HepG2 (cell line): Measurements from ENCODE around the gene KLRF1.

Source experiments
- MYC ChIP-seq: sonication (generic); formaldehyde crosslinking; IDR thresholded peaks from 2 replicates; pipeline ENCODE4 v1.9.0; 2021; ENCODE audit warnings: missing genetic modification reagents, borderline replicate concordance
- NFYC ChIP-seq: IDR thresholded peaks from 2 replicates; pipeline ENCODE4 v1.6.1; 2016; ENCODE audit warnings: missing genetic modification reagents, missing compliant biosample characterization
- RAD51 ChIP-seq: fragments of 450-650 bp; IDR thresholded peaks from 2 replicates; pipeline ENCODE4 v1.6.1; 2016; ENCODE audit warnings: borderline replicate concordance
- SMAD3 ChIP-seq: sonication (generic); formaldehyde crosslinking; IDR thresholded peaks from 2 replicates; pipeline ENCODE4 v1.4.0; 2020; ENCODE audit warnings: missing genetic modification reagents
- ZNF274 ChIP-seq: sonication (generic); formaldehyde crosslinking; IDR thresholded peaks from 2 replicates; pipeline ENCODE4 v1.5.1; 2020; ENCODE audit warnings: mild to moderate bottlenecking, missing genetic modification reagents
- ZNF549 ChIP-seq: sonication (generic); formaldehyde crosslinking; IDR thresholded peaks from 2 replicates; pipeline ENCODE4 v1.5.0; 2020; ENCODE audit warnings: missing genetic modification reagents
- ZNF776 ChIP-seq: sonication (generic); formaldehyde crosslinking; IDR thresholded peaks from 2 replicates; pipeline ENCODE4 v1.4.0; 2020; ENCODE audit warnings: mild to moderate bottlenecking, missing genetic modification reagents
- ZSCAN29 ChIP-seq: sonication (generic); formaldehyde crosslinking; conservative IDR thresholded peaks from 2 replicates; pipeline ENCODE4 v1.4.0; 2020; ENCODE audit warnings: mild to moderate bottlenecking, missing genetic modification reagents
- TF ChIP-seq, protein P1 (sequence below), 2 experiments: sonication (generic) in 1 of 2; formaldehyde crosslinking in 1 of 2; IDR thresholded peaks; 2 replicates each; pipeline versions ENCODE4 v1.5.1 to v1.6.1; 2011 to 2020; ENCODE audit warnings: borderline replicate concordance in 1 of 2, low read depth in 1 of 2, low read length in 1 of 2, mild to moderate bottlenecking in 1 of 2, missing genetic modification reagents in 1 of 2, moderate library complexity in 1 of 2
- TF ChIP-seq, protein P2 (sequence below): sonication (generic); formaldehyde crosslinking; IDR thresholded peaks from 2 replicates; pipeline ENCODE4 v1.8.0; 2022; ENCODE audit warnings: missing genetic modification reagents, mild to moderate bottlenecking, borderline replicate concordance
- TF ChIP-seq, protein P3 (sequence below): sonication (generic); formaldehyde crosslinking; IDR thresholded peaks from 2 replicates; pipeline ENCODE4 v1.4.0; 2020; ENCODE audit warnings: missing genetic modification reagents
- TF ChIP-seq, protein P4 (sequence below): sonication (generic); formaldehyde crosslinking; IDR thresholded peaks from 2 replicates; pipeline ENCODE4 v1.9.0; 2021; ENCODE audit warnings: missing genetic modification reagents, borderline replicate concordance
- TF ChIP-seq, protein P5 (sequence below), 2 experiments: IDR thresholded peaks; 2 replicates each; pipeline ENCODE4 v1.6.1; 2011 to 2012; ENCODE audit warnings: low read length in 2 of 2, borderline replicate concordance in 1 of 2, low read depth in 1 of 2, mild to moderate bottlenecking in 1 of 2, moderate library complexity in 1 of 2

DNA sequence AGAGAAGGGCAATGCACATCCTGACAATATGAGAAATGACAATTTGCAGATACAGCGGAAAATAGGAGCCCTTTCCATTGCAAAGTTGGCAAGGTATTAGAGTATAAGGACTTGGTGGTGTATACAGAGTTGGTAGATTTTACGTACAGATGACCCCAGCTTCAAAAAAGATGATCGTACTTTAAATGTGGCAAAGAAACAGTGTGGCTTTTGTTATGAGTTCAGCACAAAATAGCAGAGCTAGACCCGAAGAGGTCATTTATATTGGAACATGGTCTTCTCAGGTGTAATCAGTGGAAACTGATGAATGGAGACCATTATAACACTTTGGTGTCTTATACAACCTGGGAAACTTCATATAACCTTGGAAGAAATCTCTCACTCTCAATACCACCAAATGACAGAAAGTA, 39.6 kb downstream of the KLRF1 start:
- TF ChIP-seq MYC (CRISPR knock-in tag) (no peak), ZNF274 (CRISPR knock-in tag) (no peak), RAD51 (no peak), NFYC (CRISPR knock-in tag) (no peak), ZNF776 (no peak), ZNF549 (CRISPR knock-in tag) (no peak), ZSCAN29 (CRISPR knock-in tag) (no peak), SMAD3 (CRISPR knock-in tag) (no peak)
- TF ChIP-seq, protein P1, sequence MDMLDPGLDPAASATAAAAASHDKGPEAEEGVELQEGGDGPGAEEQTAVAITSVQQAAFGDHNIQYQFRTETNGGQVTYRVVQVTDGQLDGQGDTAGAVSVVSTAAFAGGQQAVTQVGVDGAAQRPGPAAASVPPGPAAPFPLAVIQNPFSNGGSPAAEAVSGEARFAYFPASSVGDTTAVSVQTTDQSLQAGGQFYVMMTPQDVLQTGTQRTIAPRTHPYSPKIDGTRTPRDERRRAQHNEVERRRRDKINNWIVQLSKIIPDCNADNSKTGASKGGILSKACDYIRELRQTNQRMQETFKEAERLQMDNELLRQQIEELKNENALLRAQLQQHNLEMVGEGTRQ (IDR thresholded peaks at IDR 0.05; ENCODE audit: low read depth, low read length) = no peak
- TF ChIP-seq, protein P1 (CRISPR knock-in tag; IDR thresholded peaks at IDR 0.05; ENCODE audit: borderline replicate concordance) = no peak
- TF ChIP-seq, protein P2, sequence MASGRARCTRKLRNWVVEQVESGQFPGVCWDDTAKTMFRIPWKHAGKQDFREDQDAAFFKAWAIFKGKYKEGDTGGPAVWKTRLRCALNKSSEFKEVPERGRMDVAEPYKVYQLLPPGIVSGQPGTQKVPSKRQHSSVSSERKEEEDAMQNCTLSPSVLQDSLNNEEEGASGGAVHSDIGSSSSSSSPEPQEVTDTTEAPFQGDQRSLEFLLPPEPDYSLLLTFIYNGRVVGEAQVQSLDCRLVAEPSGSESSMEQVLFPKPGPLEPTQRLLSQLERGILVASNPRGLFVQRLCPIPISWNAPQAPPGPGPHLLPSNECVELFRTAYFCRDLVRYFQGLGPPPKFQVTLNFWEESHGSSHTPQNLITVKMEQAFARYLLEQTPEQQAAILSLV = no peak
- TF ChIP-seq, protein P3, sequence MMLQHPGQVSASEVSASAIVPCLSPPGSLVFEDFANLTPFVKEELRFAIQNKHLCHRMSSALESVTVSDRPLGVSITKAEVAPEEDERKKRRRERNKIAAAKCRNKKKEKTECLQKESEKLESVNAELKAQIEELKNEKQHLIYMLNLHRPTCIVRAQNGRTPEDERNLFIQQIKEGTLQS (CRISPR knock-in tag) = no peak
- TF ChIP-seq, protein P4, sequence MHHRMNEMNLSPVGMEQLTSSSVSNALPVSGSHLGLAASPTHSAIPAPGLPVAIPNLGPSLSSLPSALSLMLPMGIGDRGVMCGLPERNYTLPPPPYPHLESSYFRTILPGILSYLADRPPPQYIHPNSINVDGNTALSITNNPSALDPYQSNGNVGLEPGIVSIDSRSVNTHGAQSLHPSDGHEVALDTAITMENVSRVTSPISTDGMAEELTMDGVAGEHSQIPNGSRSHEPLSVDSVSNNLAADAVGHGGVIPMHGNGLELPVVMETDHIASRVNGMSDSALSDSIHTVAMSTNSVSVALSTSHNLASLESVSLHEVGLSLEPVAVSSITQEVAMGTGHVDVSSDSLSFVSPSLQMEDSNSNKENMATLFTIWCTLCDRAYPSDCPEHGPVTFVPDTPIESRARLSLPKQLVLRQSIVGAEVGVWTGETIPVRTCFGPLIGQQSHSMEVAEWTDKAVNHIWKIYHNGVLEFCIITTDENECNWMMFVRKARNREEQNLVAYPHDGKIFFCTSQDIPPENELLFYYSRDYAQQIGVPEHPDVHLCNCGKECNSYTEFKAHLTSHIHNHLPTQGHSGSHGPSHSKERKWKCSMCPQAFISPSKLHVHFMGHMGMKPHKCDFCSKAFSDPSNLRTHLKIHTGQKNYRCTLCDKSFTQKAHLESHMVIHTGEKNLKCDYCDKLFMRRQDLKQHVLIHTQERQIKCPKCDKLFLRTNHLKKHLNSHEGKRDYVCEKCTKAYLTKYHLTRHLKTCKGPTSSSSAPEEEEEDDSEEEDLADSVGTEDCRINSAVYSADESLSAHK (CRISPR knock-in tag) = no peak
- TF ChIP-seq, protein P5, sequence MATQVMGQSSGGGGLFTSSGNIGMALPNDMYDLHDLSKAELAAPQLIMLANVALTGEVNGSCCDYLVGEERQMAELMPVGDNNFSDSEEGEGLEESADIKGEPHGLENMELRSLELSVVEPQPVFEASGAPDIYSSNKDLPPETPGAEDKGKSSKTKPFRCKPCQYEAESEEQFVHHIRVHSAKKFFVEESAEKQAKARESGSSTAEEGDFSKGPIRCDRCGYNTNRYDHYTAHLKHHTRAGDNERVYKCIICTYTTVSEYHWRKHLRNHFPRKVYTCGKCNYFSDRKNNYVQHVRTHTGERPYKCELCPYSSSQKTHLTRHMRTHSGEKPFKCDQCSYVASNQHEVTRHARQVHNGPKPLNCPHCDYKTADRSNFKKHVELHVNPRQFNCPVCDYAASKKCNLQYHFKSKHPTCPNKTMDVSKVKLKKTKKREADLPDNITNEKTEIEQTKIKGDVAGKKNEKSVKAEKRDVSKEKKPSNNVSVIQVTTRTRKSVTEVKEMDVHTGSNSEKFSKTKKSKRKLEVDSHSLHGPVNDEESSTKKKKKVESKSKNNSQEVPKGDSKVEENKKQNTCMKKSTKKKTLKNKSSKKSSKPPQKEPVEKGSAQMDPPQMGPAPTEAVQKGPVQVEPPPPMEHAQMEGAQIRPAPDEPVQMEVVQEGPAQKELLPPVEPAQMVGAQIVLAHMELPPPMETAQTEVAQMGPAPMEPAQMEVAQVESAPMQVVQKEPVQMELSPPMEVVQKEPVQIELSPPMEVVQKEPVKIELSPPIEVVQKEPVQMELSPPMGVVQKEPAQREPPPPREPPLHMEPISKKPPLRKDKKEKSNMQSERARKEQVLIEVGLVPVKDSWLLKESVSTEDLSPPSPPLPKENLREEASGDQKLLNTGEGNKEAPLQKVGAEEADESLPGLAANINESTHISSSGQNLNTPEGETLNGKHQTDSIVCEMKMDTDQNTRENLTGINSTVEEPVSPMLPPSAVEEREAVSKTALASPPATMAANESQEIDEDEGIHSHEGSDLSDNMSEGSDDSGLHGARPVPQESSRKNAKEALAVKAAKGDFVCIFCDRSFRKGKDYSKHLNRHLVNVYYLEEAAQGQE (IDR thresholded peaks at IDR 0.05; ENCODE audit: borderline replicate concordance in 1 of 2, low read depth in 1 of 2, low read length in 2 of 2) = no peak
